ENCODE data around the gene CYP2C19.

CYP2C19 gene

DNA sequence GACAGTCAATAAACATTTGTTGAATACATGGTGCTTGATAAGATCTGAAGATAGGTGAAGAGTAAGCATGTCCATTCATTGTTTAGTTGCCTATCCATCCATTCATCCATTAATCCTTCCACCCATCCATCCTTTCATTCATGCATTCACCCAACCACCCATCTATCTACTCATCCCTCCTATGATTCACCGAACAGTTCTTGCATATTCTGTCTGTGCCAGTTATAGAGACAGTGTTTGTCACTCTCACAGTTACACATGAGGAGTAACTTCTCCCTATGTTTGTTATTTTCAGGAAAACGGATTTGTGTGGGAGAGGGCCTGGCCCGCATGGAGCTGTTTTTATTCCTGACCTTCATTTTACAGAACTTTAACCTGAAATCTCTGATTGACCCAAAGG is 90.0 kb downstream of the CYP2C19 start:
- no peak for DNase-seq
- Histone ChIP-seq H3K4me3 (ENCODE audit: low read depth, low read length) (no peak overlapping the region), H3K4me1 (no peaks in the 10 kb centered on the region), H3K27me3 (no peaks in the 10 kb centered on the region), H3K36me3 (no peaks in the 10 kb centered on the region), H3K9me3 (no peaks in the 10 kb centered on the region)
- TF ChIP-seq, protein P1, sequence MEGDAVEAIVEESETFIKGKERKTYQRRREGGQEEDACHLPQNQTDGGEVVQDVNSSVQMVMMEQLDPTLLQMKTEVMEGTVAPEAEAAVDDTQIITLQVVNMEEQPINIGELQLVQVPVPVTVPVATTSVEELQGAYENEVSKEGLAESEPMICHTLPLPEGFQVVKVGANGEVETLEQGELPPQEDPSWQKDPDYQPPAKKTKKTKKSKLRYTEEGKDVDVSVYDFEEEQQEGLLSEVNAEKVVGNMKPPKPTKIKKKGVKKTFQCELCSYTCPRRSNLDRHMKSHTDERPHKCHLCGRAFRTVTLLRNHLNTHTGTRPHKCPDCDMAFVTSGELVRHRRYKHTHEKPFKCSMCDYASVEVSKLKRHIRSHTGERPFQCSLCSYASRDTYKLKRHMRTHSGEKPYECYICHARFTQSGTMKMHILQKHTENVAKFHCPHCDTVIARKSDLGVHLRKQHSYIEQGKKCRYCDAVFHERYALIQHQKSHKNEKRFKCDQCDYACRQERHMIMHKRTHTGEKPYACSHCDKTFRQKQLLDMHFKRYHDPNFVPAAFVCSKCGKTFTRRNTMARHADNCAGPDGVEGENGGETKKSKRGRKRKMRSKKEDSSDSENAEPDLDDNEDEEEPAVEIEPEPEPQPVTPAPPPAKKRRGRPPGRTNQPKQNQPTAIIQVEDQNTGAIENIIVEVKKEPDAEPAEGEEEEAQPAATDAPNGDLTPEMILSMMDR (IDR thresholded peaks at IDR 0.05; ENCODE audit: low read depth, low read length), result no peak

DNA sequence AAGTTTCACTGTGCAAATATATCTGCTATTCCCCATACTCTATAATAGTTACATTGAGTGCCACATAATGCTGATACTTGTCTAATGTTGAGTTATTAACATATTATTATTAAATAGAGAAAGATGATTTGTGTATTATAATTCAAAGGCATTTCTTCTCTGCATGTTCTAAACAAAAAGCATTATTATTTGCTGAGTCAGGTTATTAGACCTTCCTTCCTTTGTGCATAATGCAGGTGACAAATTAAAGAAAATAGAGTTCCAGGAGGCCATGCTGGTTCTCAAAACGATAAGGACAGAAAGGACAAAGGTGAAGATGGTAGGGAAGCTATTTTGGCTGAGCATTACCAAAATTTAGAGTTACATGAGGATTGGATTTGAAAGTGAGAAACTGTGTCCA is 90.6 kb downstream of the CYP2C19 start:
- no peaks in the 10 kb centered on the region for H3K9me3 ChIP-seq
- no peaks in the 10 kb centered on the region for H3K4me1 ChIP-seq
- DNase-seq, result no peak
- TF ChIP-seq, protein P1 (IDR thresholded peaks at IDR 0.05; ENCODE audit: low read depth, low read length), result no peak
- no peaks in the 10 kb centered on the region for H3K36me3 ChIP-seq
- H3K4me3 ChIP-seq (ENCODE audit: low read depth, low read length), result no peak overlapping the region
- no peaks in the 10 kb centered on the region for H3K27me3 ChIP-seq

DNA sequence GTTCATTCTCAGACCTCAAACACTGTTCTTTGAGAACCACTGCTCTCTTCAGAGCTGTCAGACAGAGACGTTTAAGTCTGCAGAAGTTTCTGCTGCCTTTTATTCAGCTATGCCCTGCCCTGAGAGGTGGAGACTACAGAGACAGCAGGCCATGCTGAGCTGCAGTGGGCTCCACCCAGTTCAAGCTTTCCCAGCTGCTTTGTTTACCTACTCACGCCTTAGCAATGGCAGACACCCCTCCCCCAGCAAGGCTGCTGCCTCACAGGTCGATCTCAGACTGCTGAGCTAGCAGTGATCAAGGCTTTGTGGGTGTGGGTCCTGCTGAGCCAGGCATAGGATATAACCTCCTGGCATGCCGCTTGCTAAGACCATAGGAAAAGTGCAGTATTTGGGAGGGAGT is 95.5 kb downstream of the CYP2C19 start:
- no peaks in the 10 kb centered on the region for H3K9me3 ChIP-seq
- DNase-seq, result no peak
- no peaks in the 10 kb centered on the region for H3K27me3 ChIP-seq
- H3K4me1 ChIP-seq, result no peaks in the 10 kb centered on the region
- TF ChIP-seq, protein P1 (IDR thresholded peaks at IDR 0.05; ENCODE audit: low read depth, low read length), result no peak
- no peaks in the 10 kb centered on the region for H3K36me3 ChIP-seq
- no peak overlapping the region for H3K4me3 ChIP-seq (ENCODE audit: low read depth, low read length)

DNA sequence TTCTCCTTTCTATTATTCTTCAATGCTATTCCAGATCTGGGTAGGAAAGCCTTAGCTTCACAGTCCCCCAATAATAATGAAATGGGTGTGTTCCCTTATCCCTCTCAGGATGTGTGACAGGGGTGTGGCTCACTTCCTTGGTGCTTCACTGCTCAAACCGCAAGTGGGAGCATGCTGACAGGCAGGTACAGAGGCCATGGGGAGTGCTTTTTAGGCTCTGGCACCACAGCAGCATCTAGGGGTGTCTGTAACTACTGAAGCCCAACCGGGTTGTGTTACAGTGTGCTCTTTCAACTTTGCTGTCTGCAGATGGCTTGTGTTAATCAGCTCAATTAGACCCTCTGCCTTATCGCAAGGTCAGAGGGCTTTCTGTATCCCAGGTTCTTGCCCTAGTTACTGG is 96.6 kb downstream of the CYP2C19 start:
- H3K4me1 ChIP-seq, result no peaks in the 10 kb centered on the region
- H3K27me3 ChIP-seq, result no peaks in the 10 kb centered on the region
- no peak overlapping the region for H3K4me3 ChIP-seq (ENCODE audit: low read depth, low read length)
- no peaks in the 10 kb centered on the region for H3K36me3 ChIP-seq
- DNase-seq, result no peak
- TF ChIP-seq, protein P1 (IDR thresholded peaks at IDR 0.05; ENCODE audit: low read depth, low read length), result no peak
- H3K9me3 ChIP-seq, result no peaks in the 10 kb centered on the region

DNA sequence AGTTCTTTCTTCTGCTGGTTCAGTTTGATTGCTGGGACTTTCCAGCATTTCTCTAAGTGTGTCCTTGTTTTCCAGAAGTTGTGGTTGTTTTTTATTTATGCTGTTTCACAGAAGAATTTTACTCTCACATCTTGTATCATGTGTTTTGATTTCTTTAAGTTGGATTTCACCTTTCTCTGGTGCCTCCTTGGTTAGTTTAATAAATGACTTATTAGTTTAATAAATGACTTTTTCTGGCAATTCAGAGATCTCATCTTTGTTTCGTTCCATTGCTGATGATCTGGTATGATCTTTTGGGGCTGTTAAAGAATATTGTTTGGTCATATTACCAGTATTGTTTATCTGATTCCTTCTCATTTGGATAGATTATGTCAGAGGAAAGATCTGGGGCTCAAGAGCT is 116.2 kb downstream of the CYP2C19 start:
- TF ChIP-seq, protein P1 (IDR thresholded peaks at IDR 0.05; ENCODE audit: low read depth, low read length), result no peak
- no peak overlapping the region for H3K4me3 ChIP-seq (ENCODE audit: low read depth, low read length)
- H3K36me3 ChIP-seq, result no peaks in the 10 kb centered on the region
- H3K27me3 ChIP-seq, result no peaks in the 10 kb centered on the region
- H3K9me3 ChIP-seq, result no peaks in the 10 kb centered on the region
- DNase-seq, result no peak
- H3K4me1 ChIP-seq, result no peaks in the 10 kb centered on the region

DNA sequence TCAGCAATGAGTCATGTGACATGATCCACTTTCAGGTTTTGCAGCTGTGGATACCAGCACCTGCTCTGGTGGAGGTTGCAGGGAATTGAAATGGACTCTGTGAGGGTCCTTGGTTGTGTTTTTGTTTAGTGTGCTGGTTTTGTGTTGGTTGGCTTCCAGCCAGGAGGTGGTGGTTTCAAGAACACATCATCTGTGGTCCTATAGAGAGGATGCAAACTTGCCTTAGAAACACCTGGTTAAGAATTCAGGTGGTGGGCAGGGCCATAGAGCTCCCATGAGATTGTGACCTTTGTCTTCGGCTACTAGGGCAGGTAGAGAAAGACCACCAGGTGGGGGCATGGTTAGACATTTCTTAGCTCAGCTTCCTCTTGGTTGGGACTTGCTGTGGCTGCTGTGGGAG is 116.7 kb downstream of the CYP2C19 start:
- H3K4me3 ChIP-seq (ENCODE audit: low read depth, low read length), result no peak overlapping the region
- H3K4me1 ChIP-seq, result no peaks in the 10 kb centered on the region
- H3K27me3 ChIP-seq, result no peaks in the 10 kb centered on the region
- no peaks in the 10 kb centered on the region for H3K36me3 ChIP-seq
- H3K9me3 ChIP-seq, result no peaks in the 10 kb centered on the region
- DNase-seq, result no peak
- TF ChIP-seq, protein P1 (IDR thresholded peaks at IDR 0.05; ENCODE audit: low read depth, low read length), result no peak

Measured in BE2C (cell line).